Measurements from ENCODE around the gene DDA1. TPM values are rescaled to one million over a fixed set of nuclear protein-coding genes. Genes with fewer than 3 reads are reported as not detected.

The DDA1 gene
- total and polyA plus RNA-seq, 9 of the 15 experiments (the other 6 are each of a cell fraction or from before 2014, with no cell fraction given) = 1.4 to 83.8 (median 33.8) TPM

GRCh38 chr19:17294051-17294891 is 15.1 kb upstream of the DDA1 start (continued):
- TF ChIP-seq HMBOX1 (IDR thresholded peaks at IDR 0.05) (no peak), STAT5B (CRISPR knock-in tag; IDR thresholded peaks at IDR 0.05) (no peak), TAF1 (IDR thresholded peaks at IDR 0.05; ENCODE audit: control insufficient read depth, extremely low read depth, insufficient read depth, low read length, severe bottlenecking) (peak; percentile 36), TBP (optimal IDR thresholded peaks at IDR 0.05; ENCODE audit: low read depth, low read length) (peak; percentile 38), MNT (conservative IDR thresholded peaks at IDR 0.05) (peak in 1 of 2 experiments; percentile 63; a peak in 2 of 4 replicates), ZC3H4 (CRISPR knock-in tag; IDR thresholded peaks at IDR 0.05; ENCODE audit: borderline replicate concordance) (no peak), HMGXB4 (CRISPR knock-in tag; IDR thresholded peaks at IDR 0.05) (no peak), OTX1 (CRISPR knock-in tag; IDR thresholded peaks at IDR 0.05) (no peak), ZFX (CRISPR knock-in tag; IDR thresholded peaks at IDR 0.05) (no peak), ZBTB1 (CRISPR knock-in tag; IDR thresholded peaks at IDR 0.05; ENCODE audit: borderline replicate concordance, low read depth) (no peak), ZNF551 (CRISPR knock-in tag; IDR thresholded peaks at IDR 0.05) (no peak), TCF3 (CRISPR knock-in tag; IDR thresholded peaks at IDR 0.05) (no peak), ZNF311 (CRISPR knock-in tag; IDR thresholded peaks at IDR 0.05) (no peak), SP2 (IDR thresholded peaks at IDR 0.05; ENCODE audit: extremely low read depth, low read depth, low read length, poor library complexity, severe bottlenecking) (no peak), ZNF212 (CRISPR knock-in tag; IDR thresholded peaks at IDR 0.05) (no peak), GTF2B (IDR thresholded peaks at IDR 0.05; ENCODE audit: extremely low read depth, insufficient read length) (no peak), NRF1 (conservative IDR thresholded peaks at IDR 0.05 in 1 of 2, IDR thresholded peaks at IDR 0.05 in 1 of 2) (peak; percentile 33 to 56; a peak in 3 of 4 replicates), CBX2 (IDR thresholded peaks at IDR 0.05; ENCODE audit: insufficient read depth, low read length, poor library complexity, severe bottlenecking) (no peak), ZNF785 (CRISPR knock-in tag; IDR thresholded peaks at IDR 0.05) (no peak)
- TF ChIP-seq, protein P1, sequence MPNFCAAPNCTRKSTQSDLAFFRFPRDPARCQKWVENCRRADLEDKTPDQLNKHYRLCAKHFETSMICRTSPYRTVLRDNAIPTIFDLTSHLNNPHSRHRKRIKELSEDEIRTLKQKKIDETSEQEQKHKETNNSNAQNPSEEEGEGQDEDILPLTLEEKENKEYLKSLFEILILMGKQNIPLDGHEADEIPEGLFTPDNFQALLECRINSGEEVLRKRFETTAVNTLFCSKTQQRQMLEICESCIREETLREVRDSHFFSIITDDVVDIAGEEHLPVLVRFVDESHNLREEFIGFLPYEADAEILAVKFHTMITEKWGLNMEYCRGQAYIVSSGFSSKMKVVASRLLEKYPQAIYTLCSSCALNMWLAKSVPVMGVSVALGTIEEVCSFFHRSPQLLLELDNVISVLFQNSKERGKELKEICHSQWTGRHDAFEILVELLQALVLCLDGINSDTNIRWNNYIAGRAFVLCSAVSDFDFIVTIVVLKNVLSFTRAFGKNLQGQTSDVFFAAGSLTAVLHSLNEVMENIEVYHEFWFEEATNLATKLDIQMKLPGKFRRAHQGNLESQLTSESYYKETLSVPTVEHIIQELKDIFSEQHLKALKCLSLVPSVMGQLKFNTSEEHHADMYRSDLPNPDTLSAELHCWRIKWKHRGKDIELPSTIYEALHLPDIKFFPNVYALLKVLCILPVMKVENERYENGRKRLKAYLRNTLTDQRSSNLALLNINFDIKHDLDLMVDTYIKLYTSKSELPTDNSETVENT (CRISPR knock-in tag; IDR thresholded peaks at IDR 0.05) = 0 out of 2 replicates have a peak, but pooled peaks have one; percentile 13

Data from K562 (cell line).